Measurements from ENCODE around the gene CSTB.

The CSTB gene

GRCh38 chr21:43750339-43751033 lies 25.6 kb downstream of the CSTB start:
- Histone ChIP-seq H3K36me3 (ENCODE audit: insufficient read depth, low read depth, low read length) (peaks cover 70% of the 10 kb centered on the region), H3K27ac (ENCODE audit: low read length) (no peak overlapping the region), H3K4me3 (ENCODE audit: low read length) (no peak overlapping the region), H3K4me1 (ENCODE audit: insufficient read depth, low read length) (no peaks in the 10 kb centered on the region), H3K27me3 (ENCODE audit: insufficient read depth, low read length) (no peaks in the 10 kb centered on the region), H3K9ac (ENCODE audit: low read depth, low read length) (no peak overlapping the region), H3K9me3 (ENCODE audit: insufficient read depth, low read depth, low read length) (no peaks in the 10 kb centered on the region)

- Histone ChIP-seq H3K9ac (ENCODE audit: low read depth, low read length) (no peak overlapping the region), H3K9me3 (ENCODE audit: insufficient read depth, low read depth, low read length) (no peaks in the 10 kb centered on the region), H3K36me3 (ENCODE audit: insufficient read depth, low read depth, low read length) (peaks cover 67% of the 10 kb centered on the region), H3K4me1 (ENCODE audit: insufficient read depth, low read length) (no peaks in the 10 kb centered on the region), H3K27ac (ENCODE audit: low read length) (no peak overlapping the region), H3K4me3 (ENCODE audit: low read length) (no peak overlapping the region), H3K27me3 (ENCODE audit: insufficient read depth, low read length) (no peaks in the 10 kb centered on the region)
These were observed 26.4 kb downstream of the CSTB start for GRCh38 chr21:43749651-43750262.

GRCh38 chr21:43748622-43749021 lies 27.5 kb downstream of the CSTB start:
- Histone ChIP-seq H3K9me3 (ENCODE audit: insufficient read depth, low read depth, low read length) (no peaks in the 10 kb centered on the region), H3K27ac (ENCODE audit: low read length) (no peak overlapping the region), H3K4me3 (ENCODE audit: low read length) (no peak overlapping the region), H3K27me3 (ENCODE audit: insufficient read depth, low read length) (no peaks in the 10 kb centered on the region), H3K4me1 (ENCODE audit: insufficient read depth, low read length) (no peaks in the 10 kb centered on the region), H3K9ac (ENCODE audit: low read depth, low read length) (no peak overlapping the region), H3K36me3 (ENCODE audit: insufficient read depth, low read depth, low read length) (peaks cover 62% of the 10 kb centered on the region)

- Histone ChIP-seq H3K4me1 (ENCODE audit: insufficient read depth, low read length) (no peaks in the 10 kb centered on the region), H3K27ac (ENCODE audit: low read length) (no peak overlapping the region), H3K4me3 (ENCODE audit: low read length) (no peak overlapping the region), H3K36me3 (ENCODE audit: insufficient read depth, low read depth, low read length) (peaks cover 41% of the 10 kb centered on the region), H3K9me3 (ENCODE audit: insufficient read depth, low read depth, low read length) (no peaks in the 10 kb centered on the region), H3K9ac (ENCODE audit: low read depth, low read length) (no peak overlapping the region), H3K27me3 (ENCODE audit: insufficient read depth, low read length) (no peaks in the 10 kb centered on the region)
These were observed 30.2 kb downstream of the CSTB start for GRCh38 chr21:43745772-43746517.

DNA sequence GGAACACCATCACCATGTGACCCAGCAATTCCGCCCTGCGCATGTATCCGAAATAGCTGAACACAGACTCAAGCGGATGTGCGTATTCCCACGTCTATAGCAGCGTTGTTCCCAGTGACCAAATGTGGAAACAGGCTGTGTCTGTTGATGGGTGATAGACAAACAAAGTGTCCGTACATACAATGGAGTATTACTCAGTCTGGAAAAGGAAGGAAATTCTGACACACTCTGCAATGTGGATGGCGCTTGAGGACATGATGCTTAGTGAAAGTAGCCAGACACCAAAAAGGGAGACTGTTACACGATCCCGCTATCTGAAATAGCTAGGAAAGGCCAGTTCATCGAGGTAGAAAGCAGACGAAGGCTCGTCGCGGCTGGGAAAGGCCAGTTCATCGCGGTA lies 31.4 kb downstream of the CSTB start:
- Histone ChIP-seq H3K27ac (ENCODE audit: low read length) (no peak overlapping the region), H3K4me1 (ENCODE audit: insufficient read depth, low read length) (no peaks in the 10 kb centered on the region), H3K9me3 (ENCODE audit: insufficient read depth, low read depth, low read length) (no peaks in the 10 kb centered on the region), H3K9ac (ENCODE audit: low read depth, low read length) (no peak overlapping the region), H3K36me3 (ENCODE audit: insufficient read depth, low read depth, low read length) (peaks cover 33% of the 10 kb centered on the region), H3K4me3 (ENCODE audit: low read length) (no peak overlapping the region), H3K27me3 (ENCODE audit: insufficient read depth, low read length) (no peaks in the 10 kb centered on the region)

- Histone ChIP-seq H3K27ac (ENCODE audit: low read length) (no peak overlapping the region), H3K27me3 (ENCODE audit: insufficient read depth, low read length) (no peaks in the 10 kb centered on the region), H3K4me3 (ENCODE audit: low read length) (no peak overlapping the region), H3K4me1 (ENCODE audit: insufficient read depth, low read length) (no peaks in the 10 kb centered on the region), H3K9me3 (ENCODE audit: insufficient read depth, low read depth, low read length) (no peaks in the 10 kb centered on the region), H3K9ac (ENCODE audit: low read depth, low read length) (no peak overlapping the region), H3K36me3 (ENCODE audit: insufficient read depth, low read depth, low read length) (peaks cover 33% of the 10 kb centered on the region)
These were observed 32.2 kb downstream of the CSTB start for GRCh38 chr21:43743947-43744346.

GRCh38 chr21:43741423-43742096 lies 34.5 kb downstream of the CSTB start:
- Histone ChIP-seq H3K27me3 (ENCODE audit: insufficient read depth, low read length) (no peaks in the 10 kb centered on the region), H3K4me1 (ENCODE audit: insufficient read depth, low read length) (no peaks in the 10 kb centered on the region), H3K4me3 (ENCODE audit: low read length) (no peak overlapping the region), H3K9ac (ENCODE audit: low read depth, low read length) (no peak overlapping the region), H3K9me3 (ENCODE audit: insufficient read depth, low read depth, low read length) (no peaks in the 10 kb centered on the region), H3K36me3 (ENCODE audit: insufficient read depth, low read depth, low read length) (peaks cover 27% of the 10 kb centered on the region), H3K27ac (ENCODE audit: low read length) (no peak overlapping the region)

- no peaks in the 10 kb centered on the region for H3K27me3 ChIP-seq (ENCODE audit: insufficient read depth, low read length)
- H3K4me3 ChIP-seq (ENCODE audit: low read length): no peak overlapping the region
- H3K36me3 ChIP-seq (ENCODE audit: insufficient read depth, low read depth, low read length): peaks cover 17% of the 10 kb centered on the region
- H3K4me1 ChIP-seq (ENCODE audit: insufficient read depth, low read length): no peaks in the 10 kb centered on the region
- no peaks in the 10 kb centered on the region for H3K9me3 ChIP-seq (ENCODE audit: insufficient read depth, low read depth, low read length)
- H3K27ac ChIP-seq (ENCODE audit: low read length): no peak overlapping the region
- H3K9ac ChIP-seq (ENCODE audit: low read depth, low read length): no peak overlapping the region
These were observed 35.5 kb downstream of the CSTB start for GRCh38 chr21:43740497-43741156.

DNA sequence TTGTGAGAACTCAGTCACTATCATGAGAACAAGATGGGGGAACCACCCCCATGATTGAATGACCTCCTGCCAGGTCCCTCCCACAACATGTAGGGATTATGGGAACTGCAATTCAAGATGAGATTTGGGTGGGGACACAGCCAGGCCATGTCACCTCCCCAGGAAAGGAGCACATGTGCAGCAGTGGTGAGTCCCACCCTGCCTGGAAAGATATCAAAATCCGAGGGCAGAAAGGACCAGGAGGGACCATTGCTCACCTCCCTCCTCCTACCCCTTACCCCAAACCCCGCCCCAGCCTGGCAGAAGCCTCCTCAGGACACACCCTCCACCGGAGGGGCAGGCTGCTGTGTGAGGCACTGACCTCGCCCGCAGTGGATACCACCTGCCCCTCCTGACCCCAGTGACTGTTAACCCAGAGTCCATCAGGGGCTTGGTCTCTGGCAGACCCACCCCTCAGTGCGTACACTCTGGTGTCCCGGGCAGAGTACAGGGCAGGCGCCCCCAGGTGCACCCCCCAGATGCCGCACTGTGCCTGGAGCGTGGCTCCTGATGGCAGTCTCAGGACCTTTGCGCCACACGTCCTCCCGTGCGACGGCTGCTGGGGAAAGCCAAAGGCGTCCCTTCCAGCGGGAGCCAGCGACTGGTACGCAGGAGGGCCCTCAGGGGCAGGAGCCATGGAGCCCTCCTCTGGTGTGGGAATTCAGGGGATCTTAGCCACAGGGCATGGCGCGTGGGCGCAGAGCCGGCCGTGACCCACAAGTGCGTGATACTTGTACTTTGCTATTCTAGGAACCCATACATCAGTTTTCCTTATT lies 36.3 kb downstream of the CSTB start:
- Histone ChIP-seq H3K9me3 (ENCODE audit: insufficient read depth, low read depth, low read length) (no peaks in the 10 kb centered on the region), H3K27ac (ENCODE audit: low read length) (no peak overlapping the region), H3K27me3 (ENCODE audit: insufficient read depth, low read length) (no peaks in the 10 kb centered on the region), H3K36me3 (ENCODE audit: insufficient read depth, low read depth, low read length) (peaks cover 13% of the 10 kb centered on the region), H3K4me1 (ENCODE audit: insufficient read depth, low read length) (no peaks in the 10 kb centered on the region), H3K4me3 (ENCODE audit: low read length) (no peak overlapping the region), H3K9ac (ENCODE audit: low read depth, low read length) (no peak overlapping the region)

GRCh38 chr21:43737158-43737950 lies 38.8 kb downstream of the CSTB start:
- H3K27me3 ChIP-seq (ENCODE audit: insufficient read depth, low read length): no peaks in the 10 kb centered on the region
- 0 out of 2 replicates have a peak, but pooled peaks cover 6% of the 10 kb centered on the region for H3K36me3 ChIP-seq (ENCODE audit: insufficient read depth, low read depth, low read length)
- H3K9me3 ChIP-seq (ENCODE audit: insufficient read depth, low read depth, low read length): no peaks in the 10 kb centered on the region
- H3K27ac ChIP-seq (ENCODE audit: low read length): no peak overlapping the region
- H3K9ac ChIP-seq (ENCODE audit: low read depth, low read length): no peak overlapping the region
- no peaks in the 10 kb centered on the region for H3K4me1 ChIP-seq (ENCODE audit: insufficient read depth, low read length)
- H3K4me3 ChIP-seq (ENCODE audit: low read length): no peak overlapping the region
